Stimulated activated CD4-positive, alpha-beta T cell treated with anti-CD3 and anti-CD28 coated beads, Interleukin-1b, Interleukin-23, amount 100 ng/mL, for 24 hours (primary cell): ENCODE results near the gene TMEM150B.

ENCODE experiments used
- DNase-seq, 4 experiments: peaks; one replicate each; pipeline ENCODE4 v3.0.0-alpha.2; 2020; ENCODE audit warnings: low read depth in 4 of 4, low spot score in 1 of 4

Gene TMEM150B

DNA sequence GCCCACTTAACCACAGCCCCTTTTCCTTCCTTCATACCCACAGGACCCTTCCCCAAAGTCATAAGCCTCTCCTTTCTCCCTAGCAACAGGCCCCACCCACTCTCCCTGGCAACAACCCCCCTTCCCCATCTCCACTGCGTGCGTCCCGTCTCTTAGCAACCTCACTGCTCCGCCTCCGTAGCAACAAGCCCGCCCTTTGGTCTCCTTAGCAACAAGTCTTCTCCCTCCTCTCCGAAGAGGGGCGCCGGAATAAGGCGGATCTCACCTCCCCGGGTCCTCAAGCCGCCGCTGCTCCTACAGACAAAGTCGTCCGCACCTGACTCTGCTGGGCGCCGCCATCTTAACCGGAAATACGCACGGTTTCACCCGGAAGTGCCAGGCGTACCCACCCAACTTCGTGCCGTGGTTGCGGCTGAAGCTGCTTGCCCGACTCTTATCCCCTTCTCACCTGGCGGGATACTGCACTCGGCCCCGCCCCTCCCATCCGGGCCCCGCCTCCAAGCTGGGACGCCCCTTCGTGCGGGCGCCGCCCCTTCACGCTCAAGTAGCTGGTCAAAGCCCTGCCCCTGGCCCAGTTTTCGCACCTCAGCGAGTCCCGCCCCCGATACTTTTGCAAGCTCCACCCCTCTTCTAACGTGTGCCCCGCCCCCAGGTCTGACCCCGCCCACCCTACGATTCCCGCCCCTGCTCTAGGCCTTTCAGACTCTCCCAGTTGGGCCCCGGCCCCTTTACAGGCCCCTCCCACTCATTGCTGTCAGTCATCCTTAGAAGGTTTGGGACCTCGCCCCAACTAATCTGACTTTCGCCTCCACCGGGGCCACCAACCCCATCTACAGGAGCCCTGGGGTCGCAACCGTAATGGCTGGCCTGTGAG lies 45.1 kb downstream of the TMEM150B start, which contains the start of gene HSPBP1:
TSS of gene HSPBP1 (minus strand) at position 341 of the 874 bp plus-strand sequence. CDS start 502 bp downstream, outside the sequence.
- DNase-seq, result peak; percentile 85 to 92 (median 90)

GRCh38 chr19:55279340-55279739 lies 45.8 kb downstream of the TMEM150B start:
- DNase-seq, result no peak

- DNase-seq, result no peak
Measured at GRCh38 chr19:55278391-55279135, 46.6 kb downstream of the TMEM150B start.

DNA sequence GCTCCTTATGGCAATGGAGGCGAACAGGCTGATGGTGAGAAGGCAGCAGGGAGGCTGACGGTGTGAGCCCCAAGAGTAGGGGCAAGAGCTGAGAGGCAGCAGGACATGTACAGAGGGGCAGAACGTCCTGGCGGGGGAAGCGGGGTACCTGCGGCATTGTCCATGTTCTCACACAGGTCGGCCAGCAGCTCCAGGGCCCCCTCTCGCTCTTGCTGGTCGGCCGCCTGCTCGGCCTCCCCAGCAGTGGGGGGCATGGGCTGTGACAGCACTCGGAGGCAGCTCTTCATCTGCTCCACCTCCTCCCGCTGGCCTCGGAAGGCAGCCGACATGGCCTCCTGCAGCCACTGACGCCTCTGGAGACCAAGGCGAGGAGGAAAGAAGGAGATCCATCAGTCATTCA lies 47.6 kb downstream of the TMEM150B start:
- DNase-seq, result no peak

GRCh38 chr19:55276720-55277430 lies 48.3 kb downstream of the TMEM150B start:
- no peak for DNase-seq

GRCh38 chr19:55275851-55276719 lies 49.1 kb downstream of the TMEM150B start:
- no peak for DNase-seq

DNA sequence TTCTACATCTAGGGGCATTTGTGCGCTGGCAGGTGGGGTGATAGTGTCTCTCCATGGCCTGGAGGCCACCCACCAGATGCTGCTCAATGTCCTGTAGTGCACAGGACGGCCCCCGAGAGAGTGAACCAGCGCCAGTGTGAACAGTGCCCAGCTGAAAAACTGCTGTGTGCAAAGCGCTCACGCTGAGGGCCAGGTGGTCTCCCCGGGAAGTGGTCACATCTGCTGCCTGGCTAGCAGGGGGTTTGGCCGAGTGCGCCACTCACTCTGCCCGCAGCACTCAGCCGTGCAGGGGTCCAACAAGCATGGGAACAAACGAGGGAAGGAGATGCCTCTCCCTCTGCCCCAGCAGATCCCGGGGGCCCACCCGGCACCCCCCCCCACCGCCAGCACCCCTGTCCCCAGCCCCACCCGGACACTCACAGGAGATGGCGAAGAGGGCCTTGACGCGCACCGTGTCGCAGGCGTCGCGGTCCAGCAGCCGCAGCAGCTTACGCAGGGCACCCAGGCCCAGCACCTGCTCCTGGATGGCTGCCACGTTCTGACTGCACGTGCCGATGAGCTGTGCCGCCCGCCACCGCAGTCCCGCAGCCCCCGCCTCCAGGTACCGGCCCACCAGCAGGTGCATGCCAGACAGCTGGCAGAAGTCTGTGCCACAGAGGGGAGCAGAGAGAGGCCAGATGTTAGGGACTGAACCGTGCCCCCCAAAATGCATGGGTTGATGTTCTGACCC lies 51.0 kb downstream of the TMEM150B start:
- DNase-seq, result no peak

- DNase-seq, result no peak
Measured at GRCh38 chr19:55272142-55272541, 53.0 kb downstream of the TMEM150B start.

DNA sequence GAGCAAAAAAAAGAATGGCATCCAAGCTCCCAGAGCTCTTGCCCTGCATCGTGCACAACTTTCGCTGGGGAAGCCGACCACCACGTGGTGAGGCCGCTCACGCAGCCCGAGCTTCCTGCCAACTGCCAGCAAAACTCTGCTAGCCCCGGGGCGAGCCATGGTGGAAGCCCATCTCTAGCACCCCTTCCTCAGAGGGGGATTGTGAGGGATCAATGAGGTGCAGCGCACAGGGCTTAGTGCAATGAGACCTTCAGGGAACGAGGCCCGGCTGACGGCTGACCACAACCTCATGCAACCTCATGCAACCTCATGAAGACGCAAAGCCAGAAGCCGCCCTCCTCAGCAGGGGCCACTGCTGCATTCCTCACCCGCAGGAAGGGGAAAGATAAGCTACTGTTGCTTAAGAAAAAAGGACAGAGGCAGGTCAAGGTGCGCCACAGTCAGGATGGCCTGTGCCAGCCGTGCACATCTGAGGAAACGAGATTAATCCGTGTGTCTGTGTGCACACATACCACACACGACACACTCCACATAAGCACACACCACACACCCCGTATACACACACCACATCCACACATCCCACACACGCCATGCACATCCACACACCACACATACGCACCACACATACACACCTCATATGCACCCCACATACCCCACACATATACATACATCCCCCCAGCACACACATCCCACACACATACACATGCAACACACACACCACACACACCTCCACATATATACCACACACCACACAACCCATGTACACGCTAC lies 54.8 kb downstream of the TMEM150B start:
- DNase-seq, result no peak

DNA sequence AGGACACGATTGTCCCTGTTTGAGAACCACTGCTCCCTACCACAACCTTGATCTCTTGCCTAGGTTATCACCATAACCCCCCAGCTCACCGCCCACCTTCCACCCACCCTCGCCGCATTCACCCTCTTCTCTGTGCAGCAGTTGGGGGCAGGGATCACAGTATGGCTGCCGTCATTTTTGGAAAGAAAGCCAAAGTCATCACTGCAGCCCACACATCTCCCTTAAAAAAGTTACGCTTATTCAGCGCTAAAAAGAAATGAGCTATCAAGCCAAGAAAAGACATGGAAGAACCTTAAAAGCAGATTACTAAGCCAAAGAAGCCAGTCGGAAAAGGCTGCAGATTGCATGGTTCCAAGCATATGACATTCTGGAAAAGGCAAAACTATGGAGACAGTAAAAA lies 55.8 kb downstream of the TMEM150B start:
- no peak for DNase-seq

GRCh38 chr19:55266840-55267239 lies 58.3 kb downstream of the TMEM150B start:
- DNase-seq, result no peak

DNA sequence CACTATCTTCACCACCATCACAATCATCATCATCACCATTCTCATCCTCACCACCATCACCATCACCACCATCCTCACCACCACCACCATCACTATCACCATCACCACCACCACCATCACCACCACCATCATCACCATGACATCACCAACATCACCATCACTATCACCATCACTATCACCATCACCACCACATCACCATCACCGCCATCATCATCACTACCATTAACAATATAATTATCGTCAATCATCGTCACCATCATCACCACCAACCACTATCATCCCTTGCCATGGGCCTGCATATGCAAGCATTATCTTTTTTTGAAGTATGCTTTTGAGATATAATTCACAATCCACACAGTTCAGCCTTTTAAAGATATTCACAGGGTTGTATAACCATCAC lies 58.7 kb downstream of the TMEM150B start:
- DNase-seq, result no peak

DNA sequence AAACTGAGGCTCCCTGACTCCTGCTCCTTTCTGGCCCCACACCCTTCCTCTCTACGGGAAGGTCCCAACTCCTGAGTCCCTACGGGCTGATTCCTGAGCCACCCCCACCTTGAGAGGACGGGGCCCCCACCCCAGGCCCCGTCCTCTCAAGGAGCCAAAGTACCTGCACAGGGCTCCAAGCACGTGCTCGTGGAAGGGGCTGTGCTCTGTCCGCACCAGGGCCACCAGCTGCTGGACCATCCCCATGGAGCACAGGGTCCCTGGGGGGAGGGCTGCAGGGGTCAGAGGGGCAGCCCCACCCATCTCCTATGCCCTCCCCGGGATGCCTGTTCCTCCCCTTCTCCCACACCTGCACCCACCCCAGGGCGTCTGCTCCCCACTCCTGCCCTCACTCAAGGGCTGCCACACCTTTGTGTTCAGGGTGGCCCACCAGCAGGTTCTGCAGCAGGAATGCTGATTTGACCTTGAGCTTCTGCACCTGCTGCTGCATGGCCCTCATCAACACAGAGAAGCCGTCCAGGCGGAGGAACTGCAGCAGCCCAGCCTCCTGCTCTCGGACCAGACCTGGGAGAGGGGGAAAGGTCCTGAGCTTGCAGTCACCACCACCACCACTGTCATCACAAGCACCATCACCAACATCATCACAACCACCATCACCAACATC lies 59.3 kb downstream of the TMEM150B start:
- DNase-seq, result no peak

DNA sequence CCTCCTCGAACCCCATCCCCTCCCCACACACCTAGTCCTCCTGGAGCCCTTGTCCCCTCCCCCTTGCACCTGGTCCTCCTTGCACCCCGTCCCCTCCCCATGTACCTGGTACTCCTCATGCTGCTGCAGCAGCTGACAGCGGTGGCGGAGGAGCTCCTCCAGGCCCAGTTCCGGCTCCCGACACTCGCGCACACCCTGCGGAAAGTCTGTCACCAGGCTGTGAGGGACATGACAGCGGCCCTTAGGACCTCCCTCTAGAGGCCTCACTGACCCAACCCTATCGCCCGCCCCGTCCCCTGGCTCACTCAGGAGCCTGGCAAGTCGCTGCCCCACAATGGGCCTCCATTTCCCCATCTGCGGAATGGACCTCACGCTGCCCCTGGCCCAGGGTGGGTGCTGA lies 60.0 kb downstream of the TMEM150B start:
- no peak for DNase-seq

DNA sequence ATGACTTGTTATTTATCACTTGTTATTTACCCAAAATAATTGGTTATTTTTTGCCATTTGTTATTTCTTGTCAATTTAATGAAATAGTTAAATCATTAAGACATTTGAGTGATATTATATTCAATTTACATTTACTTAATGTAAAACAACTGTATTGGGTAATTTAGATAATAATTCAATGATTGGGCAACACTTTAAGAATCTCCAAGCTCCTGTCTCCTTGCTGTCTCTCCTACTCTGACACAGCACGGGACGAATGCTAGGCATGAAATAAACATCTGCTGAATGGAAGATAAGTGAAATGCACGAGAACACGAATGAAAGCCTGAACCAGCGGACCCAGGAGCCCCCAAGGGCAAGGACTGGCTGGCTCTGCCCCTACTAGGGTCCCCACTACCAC lies 60.6 kb downstream of the TMEM150B start:
- DNase-seq, result no peak
